CD14-positive monocyte (primary cell): ENCODE data around the gene COX10. TPM values are rescaled to one million over a fixed set of nuclear protein-coding genes. Genes with fewer than 3 reads are reported as not detected.

Experiments
- DNase-seq, 3 donors: peaks; one replicate each; pipeline ENCODE4 v3.0.0-alpha.2; 2011 to 2022
- H2AFZ ChIP-seq: 2 replicates; pipeline ENCODE4 v1.6.0; 2012; ENCODE audit warnings: mild to moderate bottlenecking, low read depth, low read length, inconsistent platforms; ENCODE audit not compliant: insufficient read depth, poor library complexity, severe bottlenecking
- H3K27ac ChIP-seq, 2 donors: 1 replicate in 1 of 2; 2 replicates in 1 of 2; pipeline ENCODE4 v1.5.1; 2012 to 2013; ENCODE audit warnings: low read length in 2 of 2, control low read depth in 1 of 2, inconsistent platforms in 1 of 2, low read depth in 1 of 2, mild to moderate bottlenecking in 1 of 2
- H3K27me3 ChIP-seq, 2 donors: one replicate each; pipeline versions ENCODE4 v1.6.0 to v1.6.1; 2011 to 2013; ENCODE audit warnings: low read length in 2 of 2; ENCODE audit not compliant: control insufficient read depth in 2 of 2, insufficient read depth in 2 of 2
- H3K36me3 ChIP-seq, 2 donors: replicated peaks in 1 of 2; 1 replicate in 1 of 2; 2 replicates in 1 of 2; pipeline versions ENCODE4 v1.5.1 to v1.6.1; 2012 to 2013; ENCODE audit warnings: low read length in 2 of 2, control low read depth in 1 of 2, inconsistent platforms in 1 of 2, mild to moderate bottlenecking in 1 of 2; ENCODE audit not compliant: insufficient read depth in 2 of 2, control insufficient read depth in 1 of 2
- H3K4me1 ChIP-seq, 2 donors: 1 replicate in 1 of 2; 2 replicates in 1 of 2; pipeline versions ENCODE4 v1.5.1 to v1.6.1; 2012 to 2013; ENCODE audit warnings: low read length in 2 of 2, control low read depth in 1 of 2, inconsistent platforms in 1 of 2, mild to moderate bottlenecking in 1 of 2, moderate library complexity in 1 of 2; ENCODE audit not compliant: insufficient read depth in 2 of 2, control insufficient read depth in 1 of 2
- H3K4me2 ChIP-seq: replicated peaks from 2 replicates; pipeline ENCODE3; 2012; ENCODE audit warnings: low read length, moderate library complexity, mild to moderate bottlenecking; ENCODE audit not compliant: poor library complexity, severe bottlenecking; ENCODE audit errors: extremely low read depth
- H3K4me3 ChIP-seq, 3 experiments: fragments of 200-600 bp in 1 of 3; sonication (generic) in 1 of 3; replicated peaks in 1 of 3; 1 replicate in 2 of 3; 2 replicates in 1 of 3; pipeline ENCODE4 v1.5.1; 2011 to 2013; ENCODE audit warnings: low read length in 3 of 3, mild to moderate bottlenecking in 3 of 3, control low read depth in 2 of 3, low read depth in 2 of 3, inconsistent platforms in 1 of 3, moderate library complexity in 1 of 3
- H3K79me2 ChIP-seq: 2 replicates; pipeline ENCODE4 v1.6.0; 2012; ENCODE audit warnings: mild to moderate bottlenecking, control low read depth, inconsistent platforms, low read length, moderate library complexity; ENCODE audit not compliant: insufficient read depth
- H3K9ac ChIP-seq: 2 replicates; pipeline ENCODE4 v1.6.0; 2017; ENCODE audit warnings: low read length, mild to moderate bottlenecking; ENCODE audit not compliant: insufficient read depth, poor library complexity, severe bottlenecking
- H3K9me3 ChIP-seq, 2 donors: replicated peaks in 1 of 2; 1 replicate in 1 of 2; 2 replicates in 1 of 2; pipeline versions ENCODE4 v1.5.1 to v1.6.1; 2012 to 2013; ENCODE audit warnings: low read length in 2 of 2, control low read depth in 1 of 2; ENCODE audit not compliant: control insufficient read depth in 1 of 2, insufficient read depth in 1 of 2
- H4K20me1 ChIP-seq: 2 replicates; pipeline ENCODE4 v1.6.0; 2012; ENCODE audit warnings: mild to moderate bottlenecking, low read length, control low read depth, moderate library complexity; ENCODE audit not compliant: insufficient read depth
- H3K27ac Mint-ChIP-seq, 7 donors: one replicate each; pipeline ENCODE4 v1.8.0; 2020; ENCODE audit warnings: mild to moderate bottlenecking in 7 of 7, mixed read lengths in 7 of 7, moderate library complexity in 6 of 7, inconsistent platforms in 2 of 7
- H3K27me3 Mint-ChIP-seq, 3 donors: one replicate each; pipeline ENCODE4 v1.8.0; 2021 to 2022; ENCODE audit warnings: low read depth in 3 of 3, mild to moderate bottlenecking in 3 of 3, mixed read lengths in 3 of 3, moderate library complexity in 3 of 3, inconsistent platforms in 1 of 3
- H3K36me3 Mint-ChIP-seq, 2 donors: one replicate each; pipeline ENCODE4 v1.8.0; 2020; ENCODE audit warnings: mixed read lengths in 2 of 2, inconsistent platforms in 1 of 2, mild to moderate bottlenecking in 1 of 2
- H3K4me1 Mint-ChIP-seq: one replicate; pipeline ENCODE4 v1.8.0; 2020; ENCODE audit warnings: mild to moderate bottlenecking, mixed read lengths
- H3K4me3 Mint-ChIP-seq, 2 donors: one replicate each; pipeline ENCODE4 v1.8.0; 2020; ENCODE audit warnings: mild to moderate bottlenecking in 2 of 2, mixed read lengths in 2 of 2, moderate library complexity in 1 of 2
- H3K9me3 Mint-ChIP-seq, 7 donors: one replicate each; pipeline ENCODE4 v1.8.0; 2020 to 2022; ENCODE audit warnings: mixed read lengths in 7 of 7, mild to moderate bottlenecking in 6 of 7, moderate library complexity in 6 of 7, inconsistent platforms in 2 of 7
- WGBS: methylation state at CpG from one replicate; pipeline ENCODE4 v1.1.5; 2013; ENCODE audit warnings: missing lambda C conversion rate; ENCODE audit not compliant: insufficient coverage; 5-methylcytosine and 5-hydroxymethylcytosine counted together
- intact Hi-C, 2 donors: fragments of 100-400 bp; cut with micrococcal nuclease; formaldehyde crosslinking; loops; one replicate each; pipeline versions ENCODE4 v1.15.0 to v1.15.1; 2023
- polyA plus RNA-seq, 3 donors: library from polyadenylated mRNA; depleted of rRNA in 1 of 3; unstranded in 2 of 3; stranded (reverse) in 1 of 3; fragments of 300-500 nt in 2 of 3; fragments of >200 nt in 1 of 3; fragmentation: Illumina TruSeq in 2 of 3; gene quantifications; 1 replicate in 2 of 3; 2 replicates in 1 of 3; pipeline ENCODE4 v1.2.3, GENCODE V29; 2012 to 2021
- TF ChIP-seq, protein P1 (sequence below): fragments of 200-600 bp; IDR thresholded peaks from one replicate; pipeline ENCODE4 v1.8.0; 2022; ENCODE audit warnings: antibody characterized with exemption, mild to moderate bottlenecking

COX10 gene
- polyA plus RNA-seq, 3 donors: 8.2 to 15.2 (median 11.3) TPM

DNA sequence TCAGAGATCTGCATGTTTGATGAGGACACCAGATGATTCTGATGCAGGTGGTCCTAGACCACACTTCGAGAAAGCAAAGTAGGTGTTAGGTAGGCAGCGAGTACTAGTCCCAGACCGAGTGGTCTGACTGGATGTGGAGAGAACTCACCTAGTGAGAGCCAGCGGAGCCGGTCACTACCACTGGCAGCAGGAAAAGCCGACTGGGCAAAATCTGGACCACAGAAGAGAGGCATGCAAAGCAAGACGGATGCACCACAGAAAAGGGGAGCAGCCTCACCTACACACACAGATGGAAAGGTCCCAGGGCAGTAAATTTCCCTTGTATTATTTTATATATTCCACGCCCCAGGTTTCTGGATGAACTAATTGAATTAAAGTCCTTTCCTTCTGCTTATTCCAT, 13.5 kb downstream of the COX10 start:
- H3K36me3 ChIP-seq: peaks cover 36 to 42% of the 10 kb centered on the region in 2 donors
- intact Hi-C loops: no loop called here
- Mint-ChIP-seq H3K27ac (no peak overlapping the region), H3K4me1 (no peaks in the 10 kb centered on the region), H3K4me3 (no peak overlapping the region), H3K27me3 (no peaks in the 10 kb centered on the region), H3K9me3 (no peaks in the 10 kb centered on the region), H3K36me3 (peaks cover 40 to 41% of the 10 kb centered on the region in 2 donors)
- H3K79me2 ChIP-seq: peaks cover 5% of the 10 kb centered on the region
- no peak overlapping the region for H3K4me3 ChIP-seq
- H2AFZ ChIP-seq: no peak overlapping the region
- TF ChIP-seq, protein P1, sequence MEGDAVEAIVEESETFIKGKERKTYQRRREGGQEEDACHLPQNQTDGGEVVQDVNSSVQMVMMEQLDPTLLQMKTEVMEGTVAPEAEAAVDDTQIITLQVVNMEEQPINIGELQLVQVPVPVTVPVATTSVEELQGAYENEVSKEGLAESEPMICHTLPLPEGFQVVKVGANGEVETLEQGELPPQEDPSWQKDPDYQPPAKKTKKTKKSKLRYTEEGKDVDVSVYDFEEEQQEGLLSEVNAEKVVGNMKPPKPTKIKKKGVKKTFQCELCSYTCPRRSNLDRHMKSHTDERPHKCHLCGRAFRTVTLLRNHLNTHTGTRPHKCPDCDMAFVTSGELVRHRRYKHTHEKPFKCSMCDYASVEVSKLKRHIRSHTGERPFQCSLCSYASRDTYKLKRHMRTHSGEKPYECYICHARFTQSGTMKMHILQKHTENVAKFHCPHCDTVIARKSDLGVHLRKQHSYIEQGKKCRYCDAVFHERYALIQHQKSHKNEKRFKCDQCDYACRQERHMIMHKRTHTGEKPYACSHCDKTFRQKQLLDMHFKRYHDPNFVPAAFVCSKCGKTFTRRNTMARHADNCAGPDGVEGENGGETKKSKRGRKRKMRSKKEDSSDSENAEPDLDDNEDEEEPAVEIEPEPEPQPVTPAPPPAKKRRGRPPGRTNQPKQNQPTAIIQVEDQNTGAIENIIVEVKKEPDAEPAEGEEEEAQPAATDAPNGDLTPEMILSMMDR: no peak
- DNase-seq: no peak
- peaks cover 2% of the 10 kb centered on the region for H4K20me1 ChIP-seq
- no peaks in the 10 kb centered on the region for H3K27me3 ChIP-seq
- H3K9ac ChIP-seq: no peak overlapping the region
- no peaks in the 10 kb centered on the region for H3K4me1 ChIP-seq
- no peaks in the 10 kb centered on the region for H3K9me3 ChIP-seq
- H3K4me2 ChIP-seq: no peak overlapping the region
- H3K27ac ChIP-seq: no peak overlapping the region
- WGBS: 100% methylated on average over 2 of the region's 8 CpGs

DNA sequence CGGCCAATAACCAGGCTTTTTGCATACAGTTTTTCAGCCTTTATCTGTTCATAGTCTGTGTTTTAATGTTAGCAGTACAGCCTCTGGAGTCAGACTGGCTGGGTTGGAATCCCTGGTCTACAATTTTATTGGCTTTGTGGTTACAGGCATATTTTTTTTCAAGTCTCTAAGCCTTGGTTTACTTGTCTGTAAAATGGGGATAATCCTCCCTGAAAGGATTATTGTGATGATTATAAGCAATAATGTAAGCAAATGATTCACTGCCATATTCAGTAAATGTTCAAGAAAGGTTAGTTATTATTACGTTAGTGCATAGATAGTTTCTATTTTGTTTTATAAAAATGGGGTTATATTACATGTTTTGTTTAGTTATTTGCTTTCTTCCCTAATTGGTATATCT, 15.7 kb downstream of the COX10 start:
- Mint-ChIP-seq H3K4me3 (no peak overlapping the region), H3K27ac (no peak overlapping the region), H3K27me3 (no peaks in the 10 kb centered on the region), H3K36me3 (peaks cover 31 to 37% of the 10 kb centered on the region in 2 donors), H3K4me1 (no peaks in the 10 kb centered on the region), H3K9me3 (no peaks in the 10 kb centered on the region)
- no peaks in the 10 kb centered on the region for H3K4me1 ChIP-seq
- peaks cover 5% of the 10 kb centered on the region for H3K79me2 ChIP-seq
- no peak overlapping the region for H3K27ac ChIP-seq
- no peak overlapping the region for H3K9ac ChIP-seq
- intact Hi-C loops: no loop called here
- 100% methylated on average over 1 of the region's 2 CpGs for WGBS
- H3K4me2 ChIP-seq: no peak overlapping the region
- TF ChIP-seq, protein P1: no peak
- no peak for DNase-seq
- no peak overlapping the region for H2AFZ ChIP-seq
- H3K4me3 ChIP-seq: no peak overlapping the region
- no peaks in the 10 kb centered on the region for H3K9me3 ChIP-seq
- H4K20me1 ChIP-seq: peaks cover 3% of the 10 kb centered on the region
- no peaks in the 10 kb centered on the region for H3K27me3 ChIP-seq
- H3K36me3 ChIP-seq: peaks cover 19 to 26% of the 10 kb centered on the region in 2 donors
